HG02571 (cell line): ENCODE measurements around the gene ZNF429.
"Not testable (repeated sequence)": the region's sequence is repeated elsewhere in the genome, so short reads cannot be mapped to it uniquely, and the experiment has no call there.

Experiments used
- ATAC-seq: cut with Tn5 transposase; IDR thresholded peaks from one replicate; pipeline ENCODE4 v1.9.1; 2021; ENCODE audit warnings: mild to moderate bottlenecking, moderate library complexity; ENCODE audit not compliant: unreplicated experiment

ZNF429 gene

DNA sequence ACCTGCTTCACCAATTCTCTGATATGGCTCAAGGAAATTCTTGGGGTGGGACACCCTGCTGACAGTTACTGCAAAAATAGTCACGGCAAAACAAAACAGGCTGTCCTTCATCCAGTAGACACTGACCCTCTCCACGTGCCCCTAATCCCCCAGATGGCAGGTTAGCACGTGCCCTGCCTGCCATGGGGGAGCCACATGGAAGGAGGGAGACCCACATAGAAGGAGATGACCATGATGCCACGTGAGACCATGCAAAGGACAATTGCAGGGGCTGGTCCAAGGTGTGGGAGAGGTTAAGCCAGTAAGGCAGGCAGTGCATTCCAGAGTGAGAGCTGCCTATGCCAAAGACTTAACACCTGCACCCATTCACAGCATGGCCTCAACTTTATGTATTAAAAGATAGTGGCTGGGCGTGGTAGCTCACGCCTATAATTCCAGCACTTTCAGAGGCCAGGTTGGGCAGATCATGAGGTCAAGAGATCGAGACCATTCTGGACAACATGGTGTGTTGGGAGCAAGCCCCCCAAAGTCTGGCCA, 82.7 kb downstream of the ZNF429 start:
- ATAC-seq, result no peak

DNA sequence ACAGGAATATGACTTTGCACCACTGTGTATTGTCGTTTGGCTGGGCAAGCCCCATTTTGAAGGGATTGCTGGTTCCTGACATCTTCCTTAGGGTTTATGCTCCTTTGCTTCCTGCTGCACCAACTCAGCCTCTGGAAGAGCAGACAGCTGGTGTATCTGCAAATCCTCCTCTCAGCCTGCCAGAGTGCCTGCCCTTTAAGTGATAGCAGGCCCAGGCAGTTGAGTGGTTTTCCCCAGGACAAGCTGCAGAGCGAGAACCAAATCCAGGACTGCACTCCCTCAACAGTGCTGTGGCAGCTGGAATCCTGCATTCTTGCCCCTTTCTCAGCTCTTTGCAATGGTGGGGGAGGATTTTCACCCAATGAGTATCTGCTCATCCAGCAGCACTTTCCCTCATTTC, 85.5 kb downstream of the ZNF429 start:
- no peak for ATAC-seq

DNA sequence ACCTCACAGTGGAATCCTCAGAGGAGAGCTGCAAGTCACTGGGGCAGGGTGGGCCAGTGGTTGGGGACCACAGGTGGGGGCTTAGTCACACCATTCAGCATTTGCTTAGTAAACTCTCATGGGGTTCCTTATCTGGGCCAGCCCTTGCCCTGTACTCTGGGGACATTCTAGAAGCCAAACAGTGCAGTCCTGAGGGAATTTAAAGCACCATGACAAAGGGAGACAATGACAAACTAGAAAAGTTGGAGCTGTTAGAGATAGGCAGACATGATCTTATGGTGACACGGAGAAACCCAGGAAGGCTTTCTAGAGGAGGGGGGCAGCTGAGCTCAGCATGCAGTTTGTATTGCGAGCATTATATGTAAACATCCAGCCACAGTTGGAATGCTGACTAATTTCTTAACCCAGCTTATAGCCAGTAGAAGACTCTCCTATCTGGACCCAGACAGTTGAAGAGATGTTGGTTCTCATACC, 87.6 kb downstream of the ZNF429 start:
- no peak for ATAC-seq

DNA sequence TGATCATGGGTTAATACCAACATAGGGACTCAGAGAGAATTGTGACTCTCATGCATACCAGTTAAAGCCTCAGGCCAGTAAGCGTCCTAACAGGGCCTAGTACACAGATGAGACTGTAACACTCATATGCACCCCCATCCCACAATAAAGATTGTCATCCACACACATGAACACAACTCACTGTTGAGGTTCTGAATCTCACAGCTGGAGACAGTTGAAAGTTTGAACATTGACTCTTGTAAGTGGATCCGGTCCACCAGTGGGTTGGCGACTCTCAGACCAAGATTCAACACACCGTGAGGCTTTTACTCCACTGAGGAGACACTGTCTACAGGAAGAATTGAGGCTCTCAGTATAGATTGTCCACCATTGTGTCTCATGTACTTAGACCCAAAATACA, 88.1 kb downstream of the ZNF429 start:
- ATAC-seq, result no peak

DNA sequence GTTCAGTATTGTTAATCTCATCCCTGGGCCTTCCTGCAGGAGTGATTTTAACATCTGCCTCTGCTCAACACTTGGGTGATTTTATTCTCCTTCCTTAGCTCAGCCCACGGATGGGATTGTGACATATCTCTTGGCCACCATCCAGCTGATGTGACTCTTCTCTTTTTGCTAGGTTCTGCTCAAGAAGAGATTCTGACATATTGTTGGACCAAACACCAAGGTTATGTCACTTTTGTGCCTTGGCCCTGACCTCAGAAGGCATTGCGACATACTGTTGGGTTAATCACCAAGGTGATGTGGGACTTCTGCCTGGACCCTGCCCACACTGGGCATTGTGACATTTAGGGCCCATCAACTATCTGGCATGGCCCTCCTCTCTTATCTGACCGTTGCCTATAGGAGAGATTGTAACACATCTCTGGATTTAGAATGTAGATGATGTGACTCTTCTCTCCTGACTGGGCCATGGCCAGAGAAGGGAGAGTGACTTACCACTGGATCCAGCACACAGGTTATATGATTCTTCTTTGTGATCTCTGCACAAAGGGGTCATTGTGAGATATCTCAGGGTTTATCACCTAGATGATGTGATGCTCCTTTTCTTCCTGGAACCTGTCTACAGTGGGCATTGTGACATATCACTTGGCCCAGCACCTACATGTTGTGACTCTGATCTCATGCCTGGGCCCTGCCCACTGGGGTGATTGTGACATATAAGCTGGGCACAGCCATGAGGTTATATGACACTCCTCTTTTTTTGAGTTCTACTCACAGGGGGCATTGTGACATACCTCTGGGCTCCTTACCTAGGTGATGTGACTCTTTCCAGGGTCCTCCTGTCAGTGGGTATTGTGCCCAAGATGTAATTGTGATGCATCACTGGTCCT, 88.8 kb downstream of the ZNF429 start:
- ATAC-seq, result no peak

DNA sequence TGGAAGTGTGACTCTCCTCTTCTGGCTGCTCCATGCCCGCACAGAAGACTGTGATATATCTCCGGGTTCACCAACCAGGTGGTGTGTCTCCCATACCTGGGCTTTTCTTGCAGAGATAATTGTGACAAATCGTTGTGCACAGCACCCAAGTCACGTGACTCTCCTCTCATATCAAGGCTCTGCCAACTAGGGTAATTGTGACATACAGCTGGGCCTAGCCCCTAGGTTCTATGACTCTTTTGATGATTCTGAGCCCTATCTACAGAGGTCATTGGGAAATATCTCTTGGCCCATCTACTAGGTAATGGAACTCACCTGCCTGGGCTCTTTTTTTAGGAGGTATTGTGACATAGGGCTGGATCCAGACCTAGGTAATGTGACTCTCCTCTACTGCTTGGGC, 89.8 kb downstream of the ZNF429 start:
- no peak for ATAC-seq

DNA sequence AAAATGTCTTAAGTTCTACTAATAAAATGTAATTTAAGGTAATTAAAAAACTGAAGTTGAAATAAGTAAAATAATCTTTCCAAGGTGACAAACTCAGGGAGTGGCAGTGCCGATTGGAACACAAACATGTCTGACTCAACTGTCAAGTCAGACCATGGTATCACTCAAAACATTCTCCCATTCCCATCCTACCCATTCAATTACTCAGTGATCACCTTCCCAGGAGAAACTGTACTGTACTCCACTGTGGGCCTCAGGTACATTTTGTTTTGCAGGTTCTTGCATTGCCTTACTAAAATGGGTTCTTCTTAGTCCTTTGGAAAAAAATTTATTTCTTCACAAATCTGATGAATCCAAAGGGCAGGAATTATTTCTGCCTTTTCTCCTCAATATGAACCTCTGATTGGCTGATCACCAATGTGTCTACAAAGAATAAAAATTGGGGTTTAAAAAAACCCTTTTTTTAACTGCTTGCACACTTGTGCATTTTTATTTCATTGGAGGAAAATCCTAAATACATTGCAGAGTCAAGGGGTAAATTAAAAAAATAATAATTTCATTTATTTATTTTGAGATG, 96.8 kb downstream of the ZNF429 start:
- ATAC-seq, result no peak

DNA sequence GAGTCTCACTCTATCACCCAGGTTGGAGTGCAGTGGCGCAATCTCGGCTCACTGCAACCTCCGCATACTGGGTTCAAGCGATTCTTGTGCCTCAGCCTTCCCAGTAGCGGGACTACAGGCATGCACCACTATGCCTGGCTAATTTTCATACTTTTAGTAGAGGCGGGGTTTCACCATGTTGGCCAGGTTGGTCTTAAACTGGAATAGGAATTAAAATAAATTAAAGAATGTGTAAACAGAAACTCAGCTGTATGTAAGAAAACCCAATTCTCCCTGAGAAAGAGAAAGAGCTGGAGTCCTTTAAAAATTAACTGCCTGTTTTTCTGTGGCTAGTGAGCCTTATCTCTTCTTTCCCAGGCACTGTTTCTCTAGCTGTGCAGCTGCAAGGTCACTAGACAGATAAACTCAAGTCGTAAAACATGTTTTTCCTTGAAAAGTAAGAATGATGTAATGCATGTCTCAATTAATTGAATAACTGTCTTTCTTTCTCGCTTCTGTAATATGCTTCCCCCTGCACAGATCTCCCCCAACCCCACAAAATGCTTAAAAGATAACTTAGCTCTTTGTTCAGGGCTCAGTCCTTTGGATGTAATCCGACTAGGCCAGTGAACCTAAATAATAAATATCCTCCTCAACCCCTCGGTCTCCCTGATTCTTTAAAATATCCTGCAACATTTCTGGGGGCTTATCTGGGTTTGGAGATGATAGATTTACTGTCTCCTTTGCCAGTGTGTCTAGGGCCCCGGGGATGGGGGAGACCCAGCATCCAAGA, 97.4 kb downstream of the ZNF429 start:
- ATAC-seq, result not testable (repeated sequence)

DNA sequence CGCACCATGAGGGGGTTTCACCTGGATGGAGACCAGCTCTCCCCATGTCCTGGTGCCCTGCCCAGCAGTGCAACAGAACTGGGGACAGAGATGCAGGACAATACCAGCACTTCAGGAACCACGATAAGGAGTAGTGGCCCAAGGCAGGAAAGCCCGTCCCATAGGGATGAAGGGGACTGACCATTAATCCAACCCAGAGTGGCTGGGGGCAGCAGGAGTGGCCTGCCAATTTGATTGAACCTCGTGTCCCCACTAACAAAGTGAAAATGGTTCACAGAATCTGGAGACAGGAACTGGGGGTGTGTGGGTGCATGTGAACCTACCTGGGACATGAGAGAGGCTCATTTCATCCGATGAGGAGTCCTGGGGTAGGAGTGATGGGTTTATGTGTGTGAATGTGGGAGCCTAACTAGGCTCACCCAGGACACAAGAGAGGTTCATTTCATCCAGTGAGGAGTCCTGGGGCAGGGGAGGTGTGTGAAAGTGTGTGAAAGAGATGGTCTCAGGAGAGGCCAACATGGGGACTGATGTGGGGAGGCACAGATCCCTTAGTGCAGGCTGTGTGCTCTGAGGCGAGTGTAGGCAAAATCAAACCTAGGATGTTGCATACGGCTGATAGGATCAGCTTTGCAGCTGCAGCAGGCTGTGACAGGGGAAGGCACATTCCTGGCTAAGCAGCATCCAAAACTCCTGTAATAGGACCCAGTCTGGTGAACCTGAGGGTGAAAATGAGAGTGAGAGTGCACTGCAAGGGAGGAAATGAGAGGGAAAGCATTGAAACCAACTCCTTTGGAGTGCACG, 98.2 kb downstream of the ZNF429 start:
- ATAC-seq, result no peak

DNA sequence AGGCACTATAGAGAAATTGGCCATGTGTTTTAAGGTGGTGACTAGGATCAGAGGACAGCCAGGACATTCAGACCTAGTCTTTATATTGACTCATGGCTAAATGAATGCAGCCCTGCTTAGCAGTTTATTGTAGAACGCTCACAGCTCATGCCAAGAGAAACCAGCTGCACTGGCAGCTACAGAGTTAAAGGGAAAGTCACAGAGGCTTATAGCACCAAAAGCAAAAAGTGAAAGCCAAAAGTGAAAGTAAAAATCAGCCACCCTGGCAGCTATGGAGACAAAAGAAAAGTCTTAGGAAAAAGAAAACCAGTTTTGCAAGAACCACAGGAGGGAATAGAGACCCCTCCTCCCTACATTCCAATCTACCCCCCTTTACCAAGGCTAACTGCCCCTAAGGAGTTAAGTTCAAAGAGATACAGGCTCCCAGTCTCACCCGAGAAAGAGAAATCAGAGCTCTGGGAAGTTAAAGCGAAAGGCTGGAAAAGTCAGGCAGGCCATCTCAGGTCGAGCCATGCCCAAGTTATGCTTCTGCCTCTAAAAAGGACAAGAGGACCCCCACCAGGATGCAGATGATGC, 99.0 kb downstream of the ZNF429 start:
- ATAC-seq, result no peak
